Kidney epithelial cell (primary cell): ENCODE results near the gene DCTN2. TPM values are rescaled to one million over a fixed set of nuclear protein-coding genes. Genes with fewer than 3 reads are reported as not detected.

Source experiments
- DNase-seq: peaks from one replicate; pipeline ENCODE4 v3.0.0-alpha.2; 2010; ENCODE audit warnings: low read depth
- H3K27me3 ChIP-seq: 2 replicates; pipeline ENCODE4 v1.6.0; 2011; ENCODE audit warnings: low read length; ENCODE audit not compliant: control insufficient read depth, insufficient read depth
- H3K36me3 ChIP-seq: 2 replicates; pipeline ENCODE4 v1.5.1; 2011; ENCODE audit warnings: low read length; ENCODE audit not compliant: control insufficient read depth, insufficient read depth
- H3K4me3 ChIP-seq: 2 replicates; pipeline ENCODE4 v1.5.1; 2011; ENCODE audit warnings: low read depth, mild to moderate bottlenecking, control low read depth, low read length
- CTCF ChIP-seq: IDR thresholded peaks from 2 replicates; pipeline ENCODE4 v1.5.1; 2011; ENCODE audit warnings: mild to moderate bottlenecking, moderate library complexity, low read length, control low read depth, inconsistent platforms; ENCODE audit not compliant: insufficient read depth, poor library complexity, severe bottlenecking
- total RNA-seq: library from RNA; depleted of rRNA; stranded (reverse); fragments of >200 nt; gene quantifications from 2 replicates; pipeline ENCODE4 v1.2.3, GENCODE V29; 2015

Gene DCTN2
- total RNA-seq: 154 and 191 TPM in 2 replicates

GRCh38 chr12:57546438-57547287, at the start of gene DCTN2:
Gene DCTN2, minus strand, starts transcription at chr12:57547192. Its CDS starts 129 bp downstream, at chr12:57547063.
- Histone ChIP-seq H3K4me3 (peak within 1 kb of the TSS; percentile 85), H3K36me3 (no peaks in the 10 kb centered on the region), H3K27me3 (peaks cover 8% of the 10 kb centered on the region)
- peak; percentile 85 for DNase-seq
- TF ChIP-seq CTCF: peak; percentile 30

GRCh38 chr12:57593187-57593586, 46.2 kb upstream of the DCTN2 start:
- no peak for DNase-seq
- TF ChIP-seq CTCF: no peak
- no peaks in the 10 kb centered on the region for H3K27me3 ChIP-seq
- H3K4me3 ChIP-seq: no peak overlapping the region
- H3K36me3 ChIP-seq: peaks cover 2% of the 10 kb centered on the region

- no peak for TF ChIP-seq CTCF
- no peak for DNase-seq
- Histone ChIP-seq H3K4me3 (no peak overlapping the region), H3K27me3 (no peaks in the 10 kb centered on the region), H3K36me3 (peaks cover 2% of the 10 kb centered on the region)
These were observed 45.7 kb upstream of the DCTN2 start for GRCh38 chr12:57592551-57593165.

DNA sequence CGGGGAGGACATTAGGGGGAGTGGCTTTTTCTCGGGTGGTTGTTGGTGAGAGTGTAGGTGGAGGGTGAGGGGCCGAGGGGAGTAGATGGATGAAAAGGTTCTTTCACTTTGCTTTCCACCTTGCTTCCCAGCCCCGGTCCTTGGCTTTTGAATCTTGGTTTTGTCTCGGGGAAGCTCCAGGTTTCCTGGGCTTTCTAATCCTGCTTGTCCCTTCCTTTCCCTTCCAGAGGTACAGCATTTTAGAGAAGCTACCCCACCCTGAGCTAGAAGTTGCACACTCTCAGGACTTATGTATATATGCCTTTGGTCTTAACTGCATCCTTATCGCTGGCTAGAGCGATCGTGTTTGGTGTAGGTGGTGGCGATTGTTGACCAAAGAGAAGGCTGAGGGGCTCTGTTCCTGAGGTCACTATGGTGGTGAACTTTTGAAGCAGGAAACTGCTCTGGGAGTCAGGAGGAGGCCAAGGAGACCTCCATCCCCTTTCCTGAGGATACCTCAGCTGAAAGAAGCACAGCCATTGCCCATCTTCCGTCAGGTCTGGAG, 44.9 kb upstream of the DCTN2 start:
- no peak for TF ChIP-seq CTCF
- Histone ChIP-seq H3K27me3 (no peaks in the 10 kb centered on the region), H3K4me3 (peak overlapping the region; percentile 96), H3K36me3 (peaks cover 1% of the 10 kb centered on the region)
- no peak for DNase-seq

GRCh38 chr12:57590864-57591781, 44.1 kb upstream of the DCTN2 start, which contains the start of gene PIP4K2C:
Gene PIP4K2C, plus strand, starts transcription at chr12:57591192. Its CDS starts 98 bp downstream, at chr12:57591290.
- H3K4me3 ChIP-seq: peak within 1 kb of the TSS; percentile 96
- H3K27me3 ChIP-seq: no peaks in the 10 kb centered on the region
- no peak for TF ChIP-seq CTCF
- peak; percentile 45 for DNase-seq
- no peaks in the 10 kb centered on the region for H3K36me3 ChIP-seq
